HL-60 (cell line): ENCODE measurements around the gene MAP7D2.
A peak's percentile ranks its signal among the peaks of the same experiment; 100 is the strongest.

ENCODE experiments used
- DNase-seq, 2 experiments: peaks; one replicate each; pipeline ENCODE4 v3.0.0-alpha.2; 2010 to 2020; ENCODE audit warnings: low read depth in 1 of 2, low spot score in 1 of 2
- H3K27ac ChIP-seq: fragments of 250-450 bp; sonication (Bioruptor Pico); replicated peaks from 2 replicates; pipeline ENCODE4 v1.5.1; 2020; ENCODE audit warnings: mild to moderate bottlenecking, moderate library complexity
- H3K27me3 ChIP-seq: fragments of 250-450 bp; sonication (Bioruptor Pico); 2 replicates; pipeline ENCODE4 v1.5.1; 2021; ENCODE audit warnings: mild to moderate bottlenecking, moderate library complexity; ENCODE audit not compliant: insufficient read depth, poor library complexity, severe bottlenecking
- H3K4me3 ChIP-seq: replicated peaks from 2 replicates; pipeline ENCODE4 v1.5.1; 2011; ENCODE audit warnings: mild to moderate bottlenecking, control low read depth, low read length; ENCODE audit not compliant: insufficient read depth
- CTCF ChIP-seq: IDR thresholded peaks from one replicate; pipeline ENCODE4 v1.5.1; 2011; ENCODE audit warnings: low read length, control low read depth, inconsistent platforms; ENCODE audit not compliant: insufficient read depth
- GABPA ChIP-seq: IDR thresholded peaks from 2 replicates; pipeline ENCODE4 v1.6.1; 2012; ENCODE audit warnings: low read depth
- POLR2AphosphoS5 ChIP-seq: IDR thresholded peaks from 2 replicates; pipeline ENCODE4 v1.6.1; 2012; ENCODE audit warnings: low read depth
- REST ChIP-seq: IDR thresholded peaks from 2 replicates; pipeline ENCODE4 v1.6.1; 2012; ENCODE audit warnings: low read depth; ENCODE audit not compliant: insufficient replicate concordance
- SPI1 ChIP-seq: IDR thresholded peaks from 2 replicates; pipeline ENCODE4 v1.6.1; 2012; ENCODE audit warnings: low read depth, mild to moderate bottlenecking, borderline replicate concordance

MAP7D2 gene

DNA sequence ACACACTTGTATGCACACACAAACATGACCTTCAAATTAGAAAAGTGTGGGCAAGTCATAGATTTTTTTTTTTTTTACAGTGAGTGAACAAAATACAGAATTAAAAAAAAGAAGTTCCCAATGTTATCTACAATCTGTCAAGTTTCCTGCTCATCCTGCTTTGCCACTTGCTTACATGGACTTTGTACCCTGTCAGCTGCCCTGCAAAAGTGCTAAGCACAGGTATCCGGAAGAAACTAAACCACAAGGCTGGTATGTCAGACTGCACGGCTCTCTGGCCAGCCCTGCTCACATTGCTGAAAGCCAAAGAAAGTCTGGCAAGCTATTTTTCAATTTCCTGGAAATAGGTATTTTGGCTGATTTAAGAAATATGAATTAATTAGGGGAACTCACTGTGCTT, 87.0 kb downstream of the MAP7D2 start:
- peak in 1 of 2 experiments; percentile 5 for DNase-seq
- Histone ChIP-seq H3K27me3 (no peaks in the 10 kb centered on the region), H3K27ac (no peak overlapping the region), H3K4me3 (no peak overlapping the region)
- TF ChIP-seq POLR2AphosphoS5 (no peak), REST (no peak), CTCF (no peak), GABPA (no peak), SPI1 (no peak)

DNA sequence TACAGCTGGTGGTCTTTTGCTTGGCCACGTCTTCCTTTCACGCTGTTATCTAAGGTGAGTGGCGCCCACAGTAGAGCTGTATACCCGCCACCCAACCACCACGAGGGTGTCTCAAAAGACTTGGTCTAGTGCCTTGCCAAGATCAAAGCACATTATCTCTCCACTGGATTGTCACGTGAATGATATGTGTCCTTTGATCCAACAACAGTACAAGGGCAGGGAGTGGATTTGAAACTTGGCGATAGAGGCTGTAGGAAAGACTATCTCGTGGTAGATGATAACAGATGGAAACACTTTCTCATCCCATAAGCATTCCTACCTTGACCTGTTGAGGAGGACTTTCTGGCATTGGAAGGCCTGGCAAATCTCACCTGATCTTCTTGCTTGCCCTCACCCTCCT, 88.1 kb downstream of the MAP7D2 start:
- Histone ChIP-seq H3K27me3 (no peaks in the 10 kb centered on the region), H3K4me3 (no peak overlapping the region), H3K27ac (no peak overlapping the region)
- TF ChIP-seq SPI1: no peak
- no peak for DNase-seq

DNA sequence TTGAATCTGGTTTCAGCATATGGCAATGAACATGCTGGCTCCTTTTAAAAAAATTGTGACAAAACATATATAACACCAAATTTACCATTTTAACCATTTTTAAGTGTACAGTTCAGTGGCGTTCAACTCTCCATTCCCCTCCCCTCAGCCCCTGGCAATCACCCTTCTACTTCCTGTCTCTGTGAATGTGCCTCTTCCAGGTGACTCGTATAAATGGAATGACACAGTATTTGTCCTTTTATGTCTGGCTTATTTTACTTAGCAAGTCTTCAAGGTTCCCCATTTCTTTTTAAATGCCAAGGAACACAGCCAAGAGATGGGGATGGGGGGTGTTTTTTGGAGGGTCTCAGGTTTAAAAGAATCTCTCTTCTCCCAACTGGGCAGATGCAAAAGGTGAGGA, 90.4 kb downstream of the MAP7D2 start:
- Histone ChIP-seq H3K4me3 (no peak overlapping the region), H3K27ac (no peak overlapping the region), H3K27me3 (no peaks in the 10 kb centered on the region)
- no peak for DNase-seq
- TF ChIP-seq POLR2AphosphoS5 (no peak), SPI1 (no peak), REST (no peak), GABPA (no peak), CTCF (no peak)

DNA sequence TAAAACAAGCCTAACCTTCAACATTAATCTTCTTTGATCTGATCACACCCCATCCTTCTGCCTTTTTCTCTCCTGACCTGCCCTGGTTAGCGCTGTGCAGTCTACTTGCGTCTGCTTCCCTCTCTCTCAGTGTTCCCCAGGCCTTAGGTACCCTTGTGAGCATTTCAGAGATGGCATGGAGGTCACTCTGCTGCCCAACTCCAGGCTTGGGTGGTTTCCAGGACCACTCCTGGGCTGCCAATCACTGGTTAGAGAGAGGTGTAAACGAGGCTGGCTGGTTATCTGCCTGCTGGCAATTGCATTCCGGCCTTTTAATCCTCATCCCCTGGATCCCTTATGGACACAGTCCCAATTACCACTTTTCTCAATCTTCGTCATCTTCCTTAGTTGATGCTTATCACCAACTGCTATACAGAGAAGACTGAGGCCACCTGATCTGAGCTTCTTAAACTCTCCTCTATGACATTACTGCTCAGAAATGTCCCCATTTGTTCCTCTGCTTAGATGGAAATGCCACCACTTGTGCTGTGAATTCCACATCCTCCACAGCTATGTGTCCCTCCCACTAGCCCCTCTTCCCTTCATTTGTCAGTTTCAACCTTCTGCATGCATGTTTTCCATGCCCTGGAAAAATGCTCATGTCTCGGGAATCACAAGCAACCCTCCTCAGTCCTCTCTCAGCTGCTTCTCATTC, 96.9 kb downstream of the MAP7D2 start:
- Histone ChIP-seq H3K4me3 (no peak overlapping the region), H3K27me3 (no peaks in the 10 kb centered on the region), H3K27ac (no peak overlapping the region)
- DNase-seq: no peak
- no peak for TF ChIP-seq SPI1
- no peak for TF ChIP-seq GABPA
- TF ChIP-seq POLR2AphosphoS5: no peak
- no peak for TF ChIP-seq REST
- no peak for TF ChIP-seq CTCF
